GM08714 (cell line): ENCODE measurements around the gene SLC6A18.

Experiments
- H3K4me3 ChIP-seq: fragments of 200-500 bp; sonication (Bioruptor generic); 2 replicates; pipeline ENCODE4 v1.5.1; 2014; ENCODE audit warnings: mild to moderate bottlenecking, low read length, inconsistent platforms
- ZNF274 ChIP-seq: IDR thresholded peaks from 2 replicates; pipeline ENCODE4 v1.6.1; 2012; ENCODE audit warnings: mild to moderate bottlenecking, low read depth, low read length

Gene SLC6A18

GRCh38 chr5:1239505-1240251 is 14.5 kb downstream of the SLC6A18 start:
- TF ChIP-seq ZNF274, result no peak
- no peak overlapping the region for H3K4me3 ChIP-seq

- no peak for TF ChIP-seq ZNF274
- no peak overlapping the region for H3K4me3 ChIP-seq
Measured at GRCh38 chr5:1240496-1241260, 15.5 kb downstream of the SLC6A18 start.

- H3K4me3 ChIP-seq, result no peak overlapping the region
- no peak for TF ChIP-seq ZNF274
Measured at GRCh38 chr5:1241509-1242080, 16.4 kb downstream of the SLC6A18 start.

GRCh38 chr5:1242733-1243486 is 17.7 kb downstream of the SLC6A18 start:
- no peak for TF ChIP-seq ZNF274
- no peak overlapping the region for H3K4me3 ChIP-seq

GRCh38 chr5:1243487-1244130 is 18.4 kb downstream of the SLC6A18 start:
- no peak overlapping the region for H3K4me3 ChIP-seq
- TF ChIP-seq ZNF274, result no peak

GRCh38 chr5:1244255-1244654 is 19.1 kb downstream of the SLC6A18 start:
- TF ChIP-seq ZNF274, result no peak
- H3K4me3 ChIP-seq, result no peak overlapping the region

GRCh38 chr5:1244976-1245375 is 19.8 kb downstream of the SLC6A18 start:
- H3K4me3 ChIP-seq, result no peak overlapping the region
- TF ChIP-seq ZNF274, result no peak

- TF ChIP-seq ZNF274, result no peak
- H3K4me3 ChIP-seq, result no peak overlapping the region
Measured at GRCh38 chr5:1245905-1246576, 20.9 kb downstream of the SLC6A18 start.

GRCh38 chr5:1246711-1247431 is 21.7 kb downstream of the SLC6A18 start:
- no peak for TF ChIP-seq ZNF274
- H3K4me3 ChIP-seq, result no peak overlapping the region

GRCh38 chr5:1247811-1248210 is 22.6 kb downstream of the SLC6A18 start:
- TF ChIP-seq ZNF274, result no peak
- no peak overlapping the region for H3K4me3 ChIP-seq

GRCh38 chr5:1249366-1250280 is 24.4 kb downstream of the SLC6A18 start:
- TF ChIP-seq ZNF274, result no peak

More at GRCh38 chr5:1249366-1250280, 24.4 kb downstream of the SLC6A18 start:
- no peak overlapping the region for H3K4me3 ChIP-seq
